NB4 (cell line): ENCODE results near the gene PDE11A.
"Not testable (repeated sequence)": the region's sequence is repeated elsewhere in the genome, so short reads cannot be mapped to it uniquely, and the experiment has no call there.

Experiments used
- MYC ChIP-seq: IDR thresholded peaks from 2 replicates; pipeline ENCODE4 v1.6.1; 2011; ENCODE audit warnings: low read depth, low read length
- TF ChIP-seq, protein P1 (sequence below): IDR thresholded peaks from 2 replicates; pipeline ENCODE4 v1.6.1; 2011; ENCODE audit warnings: low read depth, low read length

DNA sequence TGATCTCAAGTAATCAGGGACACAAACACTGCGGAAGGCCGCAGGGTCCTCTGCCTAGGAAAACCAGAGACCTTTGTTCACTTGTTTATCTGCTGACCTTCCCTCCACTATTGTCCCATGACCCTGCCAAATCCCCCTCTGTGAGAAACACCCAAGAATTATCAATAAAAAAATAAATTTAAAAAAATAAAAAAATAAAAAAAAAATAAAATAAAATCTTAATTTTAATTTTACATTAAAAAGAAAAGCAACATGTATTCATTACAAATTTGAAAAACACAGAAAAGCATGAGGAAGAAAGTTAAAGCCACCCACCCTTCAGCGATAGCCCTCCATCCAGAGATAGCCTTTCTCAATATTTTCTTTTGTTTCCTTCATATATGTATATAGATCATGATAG is 125.0 kb downstream of the PDE11A start:
- not testable (repeated sequence) for TF ChIP-seq MYC
- TF ChIP-seq, protein P1, sequence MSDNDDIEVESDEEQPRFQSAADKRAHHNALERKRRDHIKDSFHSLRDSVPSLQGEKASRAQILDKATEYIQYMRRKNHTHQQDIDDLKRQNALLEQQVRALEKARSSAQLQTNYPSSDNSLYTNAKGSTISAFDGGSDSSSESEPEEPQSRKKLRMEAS, result not testable (repeated sequence)
